Endothelial cell of umbilical vein (primary cell): ENCODE measurements around the gene NCAPG2. TPM values are rescaled to one million over a fixed set of nuclear protein-coding genes. Genes with fewer than 3 reads are reported as not detected.

Experiments
- BruUV-seq: library from RNA; stranded (reverse); fragments of 400-500 nt; replicated peaks from 2 replicates; lab custom pipeline; 2021; lab: Mats Ljungman, UMichigan
- CTCF ChIA-PET: fragments of 300-600, 350-600 bp; sonication (Branson Sonifier 250); formaldehyde crosslinking; loops from one replicate; lab custom pipeline; 2021; ENCODE audit warnings: antibody characterized with exemption, inconsistent platforms; lab: Charles Lee
- POLR2A ChIA-PET: fragments of 300-600, 350-600 bp; sonication (Branson Sonifier 250); formaldehyde crosslinking; loops from one replicate; lab custom pipeline; 2021; ENCODE audit warnings: antibody characterized with exemption, inconsistent platforms; lab: Charles Lee
- DNase-seq: peaks from one replicate; pipeline ENCODE4 v3.0.0-alpha.2; 2011; ENCODE audit warnings: low read depth, low spot score
- FAIRE-seq: peaks from 2 replicates; lab custom pipeline; 2011; peaks lifted over from hg19 to GRCh38; lab: Jason Lieb, UNC
- H2AFZ ChIP-seq: 2 replicates; pipeline ENCODE4 v1.6.0; 2012; ENCODE audit warnings: low read depth, low read length, control low read depth, inconsistent platforms
- H3K27ac ChIP-seq: 2 replicates; pipeline ENCODE4 v1.5.1; 2011; ENCODE audit warnings: low read depth, mild to moderate bottlenecking, control low read depth, low read length, moderate library complexity; ENCODE audit not compliant: insufficient read depth
- H3K27me3 ChIP-seq, 2 experiments: 2 replicates each; pipeline versions ENCODE4 v1.6.0 to v1.6.1; 2011; ENCODE audit warnings: low read length in 2 of 2, mixed read lengths in 1 of 2; ENCODE audit not compliant: control insufficient read depth in 2 of 2, insufficient read depth in 2 of 2
- H3K36me3 ChIP-seq, 2 experiments: 2 replicates in 1 of 2; 3 replicates in 1 of 2; pipeline ENCODE4 v1.5.1; 2011; ENCODE audit warnings: low read length in 2 of 2, mild to moderate bottlenecking in 1 of 2, moderate library complexity in 1 of 2; ENCODE audit not compliant: control insufficient read depth in 2 of 2, insufficient read depth in 2 of 2; ENCODE audit errors: extremely low read depth in 1 of 2
- H3K4me1 ChIP-seq: 3 replicates; pipeline ENCODE4 v1.5.1; 2011; ENCODE audit warnings: mild to moderate bottlenecking, low read length; ENCODE audit not compliant: control insufficient read depth, insufficient read depth; ENCODE audit errors: extremely low read depth
- H3K4me2 ChIP-seq: 2 replicates; pipeline ENCODE4 v1.6.1; 2011; ENCODE audit warnings: low read length, control low read depth, mixed read lengths; ENCODE audit not compliant: insufficient read depth
- H3K4me3 ChIP-seq, 3 experiments: fragments of 200-600 bp in 1 of 3; sonication (generic), shearing (Covaris generic) in 1 of 3; replicated peaks in 1 of 3; 2 replicates each; pipeline ENCODE4 v1.5.1; 2011 to 2016; ENCODE audit warnings: control low read depth in 3 of 3, low read length in 3 of 3, mild to moderate bottlenecking in 2 of 3, inconsistent platforms in 1 of 3, low read depth in 1 of 3, moderate library complexity in 1 of 3; ENCODE audit not compliant: insufficient read depth in 1 of 3
- H3K79me2 ChIP-seq: 2 replicates; pipeline ENCODE4 v1.6.0; 2012; ENCODE audit warnings: low read length, inconsistent platforms; ENCODE audit not compliant: control insufficient read depth, insufficient read depth
- H3K9ac ChIP-seq: replicated peaks from 2 replicates; pipeline ENCODE3; 2011; ENCODE audit warnings: low read length, control low read depth; ENCODE audit not compliant: insufficient read depth; ENCODE audit errors: extremely low read depth
- H3K9me1 ChIP-seq: replicated peaks from 3 replicates; pipeline ENCODE4 v1.6.0; 2011; ENCODE audit warnings: mild to moderate bottlenecking, low read length; ENCODE audit not compliant: control insufficient read depth, insufficient read depth; ENCODE audit errors: extremely low read depth
- H3K9me3 ChIP-seq: replicated peaks from 2 replicates; pipeline ENCODE4 v1.5.1; 2012; ENCODE audit warnings: low read length, inconsistent platforms; ENCODE audit not compliant: control insufficient read depth, insufficient read depth
- H4K20me1 ChIP-seq: replicated peaks from 2 replicates; pipeline ENCODE3; 2011; ENCODE audit warnings: mild to moderate bottlenecking, low read length; ENCODE audit not compliant: control insufficient read depth, insufficient read depth; ENCODE audit errors: extremely low read depth
- CTCF ChIP-seq, 2 donors: IDR thresholded peaks; 1 replicate in 1 of 2; 2 replicates in 1 of 2; pipeline ENCODE4 v1.5.1; 2011; ENCODE audit warnings: low read length in 2 of 2, mild to moderate bottlenecking in 2 of 2, moderate library complexity in 2 of 2, control low read depth in 1 of 2, inconsistent platforms in 1 of 2, low read depth in 1 of 2; ENCODE audit not compliant: insufficient read depth in 1 of 2; ENCODE audit errors: extremely low read depth in 1 of 2
- EZH2 ChIP-seq: IDR thresholded peaks from 2 replicates; pipeline ENCODE4 v1.6.1; 2012; ENCODE audit warnings: borderline replicate concordance, low read depth, mild to moderate bottlenecking, moderate library complexity, low read length, inconsistent platforms; ENCODE audit not compliant: severe bottlenecking
- FOS ChIP-seq: IDR thresholded peaks from 2 replicates; pipeline ENCODE4 v1.6.1; 2011; ENCODE audit warnings: mild to moderate bottlenecking, low read length, moderate library complexity, borderline replicate concordance; ENCODE audit not compliant: insufficient read depth
- GATA2 ChIP-seq: IDR thresholded peaks from 2 replicates; pipeline ENCODE4 v1.7.0; 2011; ENCODE audit warnings: low read depth, mild to moderate bottlenecking, moderate library complexity, mixed read lengths, low read length; ENCODE audit not compliant: insufficient read length, insufficient read depth
- JUN ChIP-seq: IDR thresholded peaks from 2 replicates; pipeline ENCODE4 v1.6.1; 2011; ENCODE audit warnings: borderline replicate concordance, low read depth; ENCODE audit not compliant: insufficient read length, insufficient read depth
- MAX ChIP-seq: IDR thresholded peaks from 2 replicates; pipeline ENCODE4 v1.6.1; 2011; ENCODE audit not compliant: insufficient read depth, insufficient read length
- MYC ChIP-seq: IDR thresholded peaks from one replicate; pipeline ENCODE4 v1.6.1; 2011; ENCODE audit warnings: mild to moderate bottlenecking, low read depth, low read length
- POLR2A ChIP-seq: IDR thresholded peaks from 2 replicates; pipeline ENCODE4 v1.6.1; 2012; ENCODE audit warnings: low read depth, mild to moderate bottlenecking, control low read depth, low read length
- POLR2AphosphoS5 ChIP-seq: IDR thresholded peaks from 2 replicates; pipeline ENCODE4 v1.6.1; 2012; ENCODE audit warnings: low read depth, mild to moderate bottlenecking, control low read depth, low read length, moderate library complexity; ENCODE audit not compliant: insufficient read depth
- dilution Hi-C: fragments of 300-500 bp; cut with MboI; formaldehyde crosslinking; loops from one replicate; pipeline ENCODE4 v1.15.0; 2019; ENCODE audit warnings: low sequenced_read_pairs; ENCODE audit not compliant: extremely low pct_ligation_motif_present
- intact Hi-C: fragments of 100-400 bp; cut with micrococcal nuclease; formaldehyde crosslinking; loops from one replicate; pipeline ENCODE4 v1.10.0; 2022
- polyA plus RNA-seq, 4 experiments: library from polyadenylated mRNA; depleted of rRNA in 3 of 4; stranded (reverse) in 3 of 4; unstranded in 1 of 4; fragments of >200 nt; gene quantifications; 2 replicates each; pipeline versions ENCODE4 v1.2.1 to v1.2.3, GENCODE V29; 2011 to 2012; ENCODE audit warnings: missing spikeins in 1 of 4
- total RNA-seq: library from RNA; stranded (reverse); gene quantifications from 2 replicates; pipeline ENCODE4 v1.2.3, GENCODE V29; 2021

The NCAPG2 gene
- total and polyA plus RNA-seq, 2 donors (not counting 3 experiments of a cell fraction or from before 2014, with no cell fraction given): 19.2 to 62.3 TPM

- Histone ChIP-seq H3K4me3 (no peak overlapping the region), H3K79me2 (no peaks in the 10 kb centered on the region), H3K9me3 (no peaks in the 10 kb centered on the region), H3K27me3 (no peaks in the 10 kb centered on the region), H3K27ac (no peak overlapping the region), H3K4me2 (no peak overlapping the region), H3K9ac (no peak overlapping the region), H4K20me1 (no peaks in the 10 kb centered on the region), H2AFZ (no peak overlapping the region), H3K9me1 (no peaks in the 10 kb centered on the region), H3K36me3 (peaks cover 13 to 15% of the 10 kb centered on the region in 2 experiments), H3K4me1 (no peaks in the 10 kb centered on the region)
- POLR2A ChIA-PET: no interaction called here
- no TSS peak for BruUV-seq
- no peak for DNase-seq
- CTCF ChIA-PET: interaction anchor here (1.3 to 1.4 kb wide), 2 partner anchors 7 to 10 kb away, joined by 3 to 4 read pairs; no protein-coding TSS in a partner anchor
- TF ChIP-seq GATA2 (no peak), MYC (no peak), EZH2 (no peak), JUN (no peak), POLR2AphosphoS5 (no peak), MAX (no peak), POLR2A (no peak), FOS (no peak), CTCF (IDR thresholded peaks at IDR 0.05; ENCODE audit: extremely low read depth in 1 of 2, insufficient read depth in 1 of 2, low read depth in 1 of 2, low read length in 2 of 2) (no peak)
- FAIRE-seq: no peak
- intact Hi-C loops (no loop called here), dilution Hi-C loops (no loop called here)
Observed at GRCh38 chr7:158657189-158657746, 47.3 kb downstream of the NCAPG2 start.
